Measurements from ENCODE around the gene CAMKMT. TPM values are rescaled to one million over a fixed set of nuclear protein-coding genes. Genes with fewer than 3 reads are reported as not detected.

CAMKMT gene
- total RNA-seq, 2 experiments from 2014 or later: 11.9 to 13.9 TPM

DNA sequence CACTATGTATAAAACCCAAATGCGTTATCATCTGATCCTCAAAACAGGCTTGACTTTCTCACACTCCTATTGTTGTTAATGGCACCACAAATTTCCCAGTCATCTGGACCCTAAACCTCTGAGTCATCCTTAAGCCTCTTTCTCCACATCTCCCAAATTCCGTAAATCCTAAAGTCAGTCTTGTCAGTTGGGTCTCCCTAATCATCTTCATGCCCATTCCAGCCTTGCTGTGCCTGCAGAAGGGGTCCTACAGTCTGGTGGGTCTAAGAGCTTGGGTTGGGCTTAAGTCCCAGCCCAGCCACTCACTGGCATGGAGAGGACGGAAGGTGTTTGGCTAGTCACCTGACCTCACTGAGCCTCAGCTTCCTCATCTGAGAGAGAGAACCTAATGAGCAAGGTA lies 314.6 kb downstream of the CAMKMT start:
- ChIA-PET CTCF (no interaction called here), POLR2A (no interaction called here)
- Histone ChIP-seq H3K4me3 (ENCODE audit: low read length) (no peak overlapping the region), H3K27me3 (ENCODE audit: control insufficient read depth in 1 of 2, insufficient read depth in 2 of 2, low read length in 2 of 2) (no peaks in the 10 kb centered on the region), H3K27ac (ENCODE audit: low read depth in 1 of 2, low read length in 2 of 2) (no peak overlapping the region), H3K36me3 (ENCODE audit: insufficient read depth, low read length) (no peaks in the 10 kb centered on the region), H3K4me1 (ENCODE audit: insufficient read depth, low read length) (peaks cover 3% of the 10 kb centered on the region), H3K9me3 (ENCODE audit: control insufficient read depth in 1 of 2, insufficient read depth in 1 of 2, low read length in 2 of 2) (no peaks in the 10 kb centered on the region)
- Mint-ChIP-seq H3K36me3 (ENCODE audit: low read depth) (no peaks in the 10 kb centered on the region), H3K27me3 (no peaks in the 10 kb centered on the region), H3K4me3 (no peak overlapping the region), H3K4me1 (ENCODE audit: low read depth) (peaks cover 10% of the 10 kb centered on the region), H3K27ac (no peak overlapping the region), H3K9me3 (no peaks in the 10 kb centered on the region)
- TF ChIP-seq, protein P1, sequence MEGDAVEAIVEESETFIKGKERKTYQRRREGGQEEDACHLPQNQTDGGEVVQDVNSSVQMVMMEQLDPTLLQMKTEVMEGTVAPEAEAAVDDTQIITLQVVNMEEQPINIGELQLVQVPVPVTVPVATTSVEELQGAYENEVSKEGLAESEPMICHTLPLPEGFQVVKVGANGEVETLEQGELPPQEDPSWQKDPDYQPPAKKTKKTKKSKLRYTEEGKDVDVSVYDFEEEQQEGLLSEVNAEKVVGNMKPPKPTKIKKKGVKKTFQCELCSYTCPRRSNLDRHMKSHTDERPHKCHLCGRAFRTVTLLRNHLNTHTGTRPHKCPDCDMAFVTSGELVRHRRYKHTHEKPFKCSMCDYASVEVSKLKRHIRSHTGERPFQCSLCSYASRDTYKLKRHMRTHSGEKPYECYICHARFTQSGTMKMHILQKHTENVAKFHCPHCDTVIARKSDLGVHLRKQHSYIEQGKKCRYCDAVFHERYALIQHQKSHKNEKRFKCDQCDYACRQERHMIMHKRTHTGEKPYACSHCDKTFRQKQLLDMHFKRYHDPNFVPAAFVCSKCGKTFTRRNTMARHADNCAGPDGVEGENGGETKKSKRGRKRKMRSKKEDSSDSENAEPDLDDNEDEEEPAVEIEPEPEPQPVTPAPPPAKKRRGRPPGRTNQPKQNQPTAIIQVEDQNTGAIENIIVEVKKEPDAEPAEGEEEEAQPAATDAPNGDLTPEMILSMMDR (IDR thresholded peaks at IDR 0.05): no peak
- no peak for ATAC-seq (ENCODE audit: poor library complexity)
- no peak for DNase-seq
- intact Hi-C loops (cut with DNase I, micrococcal nuclease): no loop called here

DNA sequence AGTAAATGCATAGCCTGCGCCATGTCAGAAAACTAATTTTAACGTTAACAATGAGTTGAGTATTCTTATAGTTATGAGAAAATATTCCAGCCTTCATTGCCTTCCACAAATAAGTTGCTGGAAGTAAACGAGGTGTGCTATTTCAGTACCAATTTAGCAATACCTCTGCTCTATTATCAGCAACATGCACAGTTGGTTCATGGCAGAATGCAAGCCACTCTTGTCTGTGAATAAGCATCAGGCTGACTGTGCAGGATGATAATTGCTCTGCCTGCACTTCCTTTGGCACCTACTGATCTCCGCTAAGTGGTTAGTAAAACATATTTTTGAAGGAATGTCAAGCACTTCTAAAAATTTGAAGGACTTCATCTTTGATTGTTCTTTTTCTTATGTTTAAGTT lies 317.8 kb downstream of the CAMKMT start:
- Mint-ChIP-seq H3K4me1 (ENCODE audit: low read depth) (no peaks in the 10 kb centered on the region), H3K27me3 (no peaks in the 10 kb centered on the region), H3K36me3 (ENCODE audit: low read depth) (no peaks in the 10 kb centered on the region), H3K9me3 (no peaks in the 10 kb centered on the region), H3K4me3 (no peak overlapping the region), H3K27ac (no peak overlapping the region)
- intact Hi-C loops (cut with DNase I, micrococcal nuclease): no loop called here
- Histone ChIP-seq H3K4me1 (ENCODE audit: insufficient read depth, low read length) (no peaks in the 10 kb centered on the region), H3K9me3 (ENCODE audit: control insufficient read depth in 1 of 2, insufficient read depth in 1 of 2, low read length in 2 of 2) (no peaks in the 10 kb centered on the region), H3K27ac (ENCODE audit: low read depth in 1 of 2, low read length in 2 of 2) (no peak overlapping the region), H3K4me3 (ENCODE audit: low read length) (no peak overlapping the region), H3K36me3 (ENCODE audit: insufficient read depth, low read length) (no peaks in the 10 kb centered on the region), H3K27me3 (ENCODE audit: control insufficient read depth in 1 of 2, insufficient read depth in 2 of 2, low read length in 2 of 2) (no peaks in the 10 kb centered on the region)
- no peak for DNase-seq
- ATAC-seq (ENCODE audit: poor library complexity): no peak
- CTCF ChIA-PET: no interaction called here
- TF ChIP-seq, protein P1 (IDR thresholded peaks at IDR 0.05): no peak
- POLR2A ChIA-PET: no interaction called here

DNA sequence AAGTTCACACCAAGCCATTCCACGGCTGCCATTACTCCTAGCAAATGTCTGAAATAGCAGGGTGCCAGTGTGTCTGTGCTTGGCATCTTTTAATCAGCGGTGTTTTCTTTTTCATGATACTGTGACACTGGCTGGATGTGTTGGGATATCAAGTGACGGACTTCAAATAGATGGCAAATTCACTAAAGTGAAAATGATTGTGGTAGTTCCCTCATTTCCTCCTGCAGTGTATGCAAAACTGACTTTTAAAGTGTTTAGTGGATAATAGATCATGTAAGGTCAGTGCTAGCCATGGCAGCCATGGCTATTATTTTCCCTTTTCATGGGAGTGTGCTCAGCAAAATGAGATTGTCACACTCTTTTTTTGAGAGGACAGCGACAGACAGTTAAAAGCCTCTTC lies 318.2 kb downstream of the CAMKMT start:
- intact Hi-C loops (cut with DNase I, micrococcal nuclease): no loop called here
- H3K4me3 ChIP-seq (ENCODE audit: low read length): no peak overlapping the region
- CTCF ChIA-PET: no interaction called here
- no peaks in the 10 kb centered on the region for H3K4me1 Mint-ChIP-seq (ENCODE audit: low read depth)
- no peaks in the 10 kb centered on the region for H3K9me3 ChIP-seq (ENCODE audit: control insufficient read depth in 1 of 2, insufficient read depth in 1 of 2, low read length in 2 of 2)
- H3K36me3 ChIP-seq (ENCODE audit: insufficient read depth, low read length): no peaks in the 10 kb centered on the region
- no peaks in the 10 kb centered on the region for H3K27me3 Mint-ChIP-seq
- ATAC-seq (ENCODE audit: poor library complexity) (no peak), DNase-seq (no peak)
- H3K36me3 Mint-ChIP-seq (ENCODE audit: low read depth): no peaks in the 10 kb centered on the region
- no peak overlapping the region for H3K27ac Mint-ChIP-seq
- H3K27ac ChIP-seq (ENCODE audit: low read depth in 1 of 2, low read length in 2 of 2): no peak overlapping the region
- H3K4me3 Mint-ChIP-seq: no peak overlapping the region
- TF ChIP-seq, protein P1 (IDR thresholded peaks at IDR 0.05): no peak
- no peaks in the 10 kb centered on the region for H3K4me1 ChIP-seq (ENCODE audit: insufficient read depth, low read length)
- no peaks in the 10 kb centered on the region for H3K9me3 Mint-ChIP-seq
- H3K27me3 ChIP-seq (ENCODE audit: control insufficient read depth in 1 of 2, insufficient read depth in 2 of 2, low read length in 2 of 2): no peaks in the 10 kb centered on the region
- POLR2A ChIA-PET: no interaction called here
